HL-60 (cell line): Measurements from ENCODE around the gene TNIK.

Source experiments
- CTCF ChIP-seq: IDR thresholded peaks from one replicate; pipeline ENCODE4 v1.5.1; 2011; ENCODE audit warnings: low read length, control low read depth, inconsistent platforms; ENCODE audit not compliant: insufficient read depth
- GABPA ChIP-seq: IDR thresholded peaks from 2 replicates; pipeline ENCODE4 v1.6.1; 2012; ENCODE audit warnings: low read depth
- REST ChIP-seq: IDR thresholded peaks from 2 replicates; pipeline ENCODE4 v1.6.1; 2012; ENCODE audit warnings: low read depth; ENCODE audit not compliant: insufficient replicate concordance

- no peak for TF ChIP-seq CTCF
- no peak for TF ChIP-seq GABPA
- TF ChIP-seq REST, result no peak
Observed at GRCh38 chr3:171323938-171324536, 136.2 kb downstream of the TNIK start.
